Activated naive CD4-positive, alpha-beta T cell treated with anti-CD3 and anti-CD28 coated beads, Interleukin-2, amount 50 U/mL, for 24 hours (primary cell): ENCODE measurements around the gene PTPRO.
A peak's percentile ranks its signal among the peaks of the same experiment; 100 is the strongest.

ENCODE experiments used
- H3K27ac Mint-ChIP-seq: one replicate; pipeline ENCODE4 v1.8.0; 2021; ENCODE audit warnings: mild to moderate bottlenecking, mixed read lengths
- H3K27me3 Mint-ChIP-seq: one replicate; pipeline ENCODE4 v1.8.0; 2021; ENCODE audit warnings: mixed read lengths
- H3K36me3 Mint-ChIP-seq: one replicate; pipeline ENCODE4 v1.8.0; 2021; ENCODE audit warnings: mixed read lengths
- H3K4me1 Mint-ChIP-seq: one replicate; pipeline ENCODE4 v1.8.0; 2021; ENCODE audit warnings: mixed read lengths
- H3K4me3 Mint-ChIP-seq: one replicate; pipeline ENCODE4 v1.8.0; 2021; ENCODE audit warnings: mild to moderate bottlenecking, mixed read lengths
- H3K9me3 Mint-ChIP-seq: one replicate; pipeline ENCODE4 v1.8.0; 2021; ENCODE audit warnings: mixed read lengths

The PTPRO gene

DNA sequence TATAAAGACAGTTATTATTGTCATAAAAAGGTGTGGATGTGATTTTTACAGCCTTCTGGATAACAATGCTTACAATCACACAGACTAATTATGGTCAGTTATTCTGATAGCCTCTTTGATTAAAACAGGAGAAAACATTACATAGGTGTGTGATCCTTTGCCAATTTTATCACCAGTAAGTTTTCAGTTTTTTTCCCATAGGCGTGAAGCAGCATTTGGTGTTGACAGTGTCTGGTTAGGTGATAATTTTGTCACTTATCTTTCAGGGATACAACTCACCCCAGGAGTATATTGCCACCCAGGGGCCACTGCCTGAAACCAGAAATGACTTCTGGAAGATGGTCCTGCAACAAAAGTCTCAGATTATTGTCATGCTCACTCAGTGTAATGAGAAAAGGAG, 258.1 kb downstream of the PTPRO start:
- Mint-ChIP-seq H3K9me3 (no peaks in the 10 kb centered on the region), H3K27me3 (no peaks in the 10 kb centered on the region), H3K36me3 (peaks cover 14% of the 10 kb centered on the region), H3K4me3 (no peak overlapping the region), H3K4me1 (peaks cover 38% of the 10 kb centered on the region), H3K27ac (no peak overlapping the region)

- Mint-ChIP-seq H3K9me3 (no peaks in the 10 kb centered on the region), H3K27ac (no peak overlapping the region), H3K36me3 (peaks cover 11% of the 10 kb centered on the region), H3K4me3 (no peak overlapping the region), H3K4me1 (peaks cover 33% of the 10 kb centered on the region), H3K27me3 (no peaks in the 10 kb centered on the region)
Measured at GRCh38 chr12:15581006-15581405, 258.7 kb downstream of the PTPRO start.

DNA sequence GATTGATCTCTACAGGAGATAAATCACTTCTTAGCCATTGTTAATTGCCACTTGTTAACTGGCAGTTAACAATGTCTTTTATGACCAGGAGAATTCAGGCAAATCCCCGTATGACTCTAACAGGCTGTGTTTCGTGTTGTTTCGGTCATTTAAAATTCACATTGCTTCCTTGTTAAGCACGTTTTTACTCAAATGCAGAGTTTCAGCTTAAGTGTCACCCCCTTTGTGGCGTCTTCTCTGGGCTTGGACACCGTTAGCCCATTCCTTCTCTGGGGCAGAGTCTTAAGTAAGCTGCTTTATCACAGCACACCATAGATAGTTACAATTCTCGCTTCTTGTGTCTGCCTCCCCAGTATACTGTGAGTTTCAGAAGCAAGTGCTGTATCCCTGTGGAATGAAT, 261.5 kb downstream of the PTPRO start:
- Mint-ChIP-seq H3K27ac (no peak overlapping the region), H3K4me1 (peaks cover 23% of the 10 kb centered on the region), H3K9me3 (no peaks in the 10 kb centered on the region), H3K36me3 (peaks cover 11% of the 10 kb centered on the region), H3K4me3 (no peak overlapping the region), H3K27me3 (no peaks in the 10 kb centered on the region)

DNA sequence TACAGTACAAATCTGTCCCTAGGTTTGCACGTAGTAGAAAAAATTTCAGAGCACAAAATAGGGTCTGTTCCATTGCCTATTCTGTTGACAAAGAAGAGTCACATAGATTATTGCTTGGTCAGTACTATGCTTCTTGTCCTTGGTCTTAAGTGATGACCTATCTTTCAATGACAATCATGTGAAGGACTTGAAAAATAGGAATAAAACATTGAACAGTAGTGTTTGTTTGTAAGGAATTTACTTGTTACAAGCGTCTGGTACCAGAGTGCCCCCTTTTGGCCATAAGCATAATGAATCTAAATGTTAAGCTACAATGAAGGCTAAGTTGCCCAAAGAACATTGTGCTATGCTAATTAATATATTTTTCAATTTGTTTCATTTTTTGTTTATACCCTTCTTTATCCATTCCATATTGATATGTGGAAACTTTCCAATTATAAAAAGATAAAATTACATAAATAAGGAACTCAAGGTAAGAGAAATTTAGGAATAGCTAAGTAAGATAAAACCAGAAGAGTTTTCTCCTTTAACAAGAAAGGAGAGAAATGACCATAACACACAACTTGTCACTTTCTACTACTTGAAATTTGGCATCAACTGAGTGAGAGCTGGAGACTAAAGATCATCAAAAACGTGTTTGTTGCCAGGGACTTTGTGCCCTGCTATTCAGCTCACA, 262.2 kb downstream of the PTPRO start:
- Mint-ChIP-seq H3K27ac (no peak overlapping the region), H3K27me3 (no peaks in the 10 kb centered on the region), H3K9me3 (no peaks in the 10 kb centered on the region), H3K4me3 (no peak overlapping the region), H3K4me1 (peaks cover 18% of the 10 kb centered on the region), H3K36me3 (peaks cover 9% of the 10 kb centered on the region)

GRCh38 chr12:15589328-15590032, 267.2 kb downstream of the PTPRO start:
- Mint-ChIP-seq H3K27ac (no peak overlapping the region), H3K36me3 (no peaks in the 10 kb centered on the region), H3K4me1 (peaks cover 12% of the 10 kb centered on the region), H3K4me3 (peak overlapping the region; percentile 80), H3K9me3 (no peaks in the 10 kb centered on the region), H3K27me3 (peaks cover 1% of the 10 kb centered on the region)

- no peaks in the 10 kb centered on the region for H3K36me3 Mint-ChIP-seq
- peaks cover 1% of the 10 kb centered on the region for H3K27me3 Mint-ChIP-seq
- H3K4me1 Mint-ChIP-seq: peaks cover 12% of the 10 kb centered on the region
- H3K9me3 Mint-ChIP-seq: no peaks in the 10 kb centered on the region
- peak overlapping the region; percentile 80 for H3K4me3 Mint-ChIP-seq
- peak overlapping the region; percentile 53 for H3K27ac Mint-ChIP-seq
Measured at GRCh38 chr12:15590180-15590826, 268.0 kb downstream of the PTPRO start.

DNA sequence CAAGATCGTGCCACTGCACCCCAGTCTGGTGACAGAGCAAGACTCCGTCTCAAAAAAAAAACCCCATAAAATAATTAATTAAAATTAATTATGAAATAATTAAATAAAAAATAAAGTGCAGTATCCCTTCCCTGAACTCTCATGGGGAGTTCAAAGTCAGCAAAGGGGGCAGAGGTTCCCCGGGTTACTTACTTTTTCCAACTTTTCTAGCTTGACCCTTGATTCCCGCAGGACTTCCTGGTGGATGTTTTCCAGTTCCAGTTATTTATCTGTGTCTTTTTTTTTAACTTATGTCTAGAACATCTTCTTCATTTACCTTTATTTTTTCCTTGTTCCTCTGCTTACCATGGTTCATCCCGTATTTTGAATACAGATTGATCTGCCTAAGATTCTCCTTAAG, 269.5 kb downstream of the PTPRO start:
- Mint-ChIP-seq H3K36me3 (peaks cover 3% of the 10 kb centered on the region), H3K9me3 (no peaks in the 10 kb centered on the region), H3K4me3 (no peak overlapping the region), H3K27ac (no peak overlapping the region), H3K4me1 (peaks cover 12% of the 10 kb centered on the region), H3K27me3 (peaks cover 1% of the 10 kb centered on the region)

GRCh38 chr12:15592934-15593333, 270.6 kb downstream of the PTPRO start:
- peaks cover 12% of the 10 kb centered on the region for H3K4me1 Mint-ChIP-seq
- peaks cover 3% of the 10 kb centered on the region for H3K36me3 Mint-ChIP-seq
- no peak overlapping the region for H3K27ac Mint-ChIP-seq
- H3K27me3 Mint-ChIP-seq: peaks cover 1% of the 10 kb centered on the region
- no peak overlapping the region for H3K4me3 Mint-ChIP-seq
- no peaks in the 10 kb centered on the region for H3K9me3 Mint-ChIP-seq

DNA sequence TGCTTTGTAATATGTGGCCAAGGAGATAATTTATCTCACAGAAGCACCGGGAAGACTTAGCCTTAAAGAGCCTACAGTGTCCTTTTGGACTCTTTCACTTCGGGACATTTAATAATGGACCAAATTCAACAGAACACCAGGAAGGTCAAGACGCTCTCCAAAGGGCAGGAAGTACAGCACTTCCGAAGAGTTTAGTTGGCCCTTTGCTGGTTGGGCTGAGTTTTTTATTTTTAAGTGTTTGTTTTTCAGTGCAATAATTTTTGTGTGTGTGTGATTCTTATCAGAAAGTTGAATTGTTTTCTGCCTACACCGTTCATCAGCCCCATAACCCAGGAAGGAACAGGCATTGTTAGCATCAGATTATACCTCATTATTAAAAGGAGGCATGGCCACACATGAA, 273.9 kb downstream of the PTPRO start:
- Mint-ChIP-seq H3K27me3 (no peaks in the 10 kb centered on the region), H3K4me1 (no peaks in the 10 kb centered on the region), H3K36me3 (peaks cover 3% of the 10 kb centered on the region), H3K4me3 (no peak overlapping the region), H3K27ac (no peak overlapping the region), H3K9me3 (no peaks in the 10 kb centered on the region)

GRCh38 chr12:15597125-15597830, 275.0 kb downstream of the PTPRO start:
- no peaks in the 10 kb centered on the region for H3K27me3 Mint-ChIP-seq
- H3K27ac Mint-ChIP-seq: no peak overlapping the region
- no peaks in the 10 kb centered on the region for H3K9me3 Mint-ChIP-seq
- H3K4me1 Mint-ChIP-seq: peaks cover 3% of the 10 kb centered on the region
- H3K36me3 Mint-ChIP-seq: peaks cover 3% of the 10 kb centered on the region
- no peak overlapping the region for H3K4me3 Mint-ChIP-seq

DNA sequence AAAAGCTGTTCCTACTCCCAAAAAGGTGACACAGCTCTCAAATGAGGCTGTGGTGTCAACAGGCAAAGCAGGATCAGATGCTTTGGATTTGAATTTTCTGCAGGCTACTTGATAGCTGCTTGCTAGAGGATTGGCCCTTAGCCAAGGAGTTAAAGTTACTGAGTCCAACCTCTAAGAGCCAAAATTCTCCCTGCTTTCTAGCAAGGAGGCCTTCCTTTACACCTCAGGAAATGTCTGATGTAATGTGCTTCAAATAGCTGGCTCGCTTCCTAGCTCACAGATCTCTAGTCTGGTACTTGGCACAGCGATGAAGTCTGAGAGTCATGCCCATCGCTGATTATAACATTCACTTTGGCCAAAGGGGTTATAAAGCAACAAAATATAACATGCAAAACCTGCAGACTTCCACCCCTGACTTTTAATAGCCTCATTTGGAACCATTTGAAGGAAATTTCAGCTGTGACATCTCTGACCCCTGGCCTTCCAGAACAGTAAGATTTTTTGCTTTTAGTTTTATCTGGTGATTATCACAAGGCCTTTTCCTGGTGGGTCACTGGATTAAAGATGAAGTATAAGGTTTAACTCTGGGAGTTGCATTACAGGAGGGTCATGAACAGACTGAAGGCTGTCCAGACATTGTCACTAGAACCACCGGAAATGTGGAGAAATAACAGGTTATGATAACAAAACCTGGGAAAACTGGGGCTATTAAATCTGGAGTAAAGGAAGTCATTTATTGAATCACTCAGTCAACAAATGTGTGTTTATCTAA, 277.1 kb downstream of the PTPRO start:
- H3K27ac Mint-ChIP-seq: no peak overlapping the region
- no peaks in the 10 kb centered on the region for H3K27me3 Mint-ChIP-seq
- peaks cover 3% of the 10 kb centered on the region for H3K36me3 Mint-ChIP-seq
- H3K4me1 Mint-ChIP-seq: peaks cover 3% of the 10 kb centered on the region
- H3K4me3 Mint-ChIP-seq: no peak overlapping the region
- H3K9me3 Mint-ChIP-seq: no peaks in the 10 kb centered on the region

DNA sequence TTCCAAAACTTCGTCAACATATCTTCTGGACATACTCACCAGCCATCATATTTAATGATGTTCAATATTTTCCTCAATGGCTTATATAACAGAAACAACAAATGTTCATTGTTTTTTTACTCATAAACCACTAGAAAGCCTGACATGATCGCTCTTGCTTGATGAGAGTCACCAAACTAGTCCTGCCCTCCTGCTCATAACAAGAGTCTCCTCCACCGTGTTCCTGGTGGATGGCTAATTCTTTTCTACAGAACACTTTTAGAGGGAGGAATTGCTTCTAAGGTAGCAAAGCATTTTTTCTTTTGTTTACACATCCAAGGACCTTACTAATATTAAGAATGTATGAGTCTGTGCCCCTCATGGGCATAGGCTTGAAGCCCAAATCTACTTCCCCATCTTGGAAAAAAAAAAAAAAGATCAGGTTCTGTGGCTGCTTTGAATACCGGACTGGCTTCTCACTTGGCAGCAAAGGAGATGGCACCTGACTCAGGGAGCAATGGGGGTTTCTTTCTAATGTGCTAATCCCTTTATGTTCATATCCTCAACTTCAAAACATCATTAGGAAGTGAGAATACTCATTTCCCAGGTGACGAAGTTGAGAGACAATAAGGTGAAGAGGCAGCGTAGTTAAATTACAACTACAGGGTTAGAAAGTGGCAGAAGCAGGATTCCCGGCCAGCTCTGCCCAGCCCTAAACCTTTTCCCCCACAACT, 278.1 kb downstream of the PTPRO start:
- Mint-ChIP-seq H3K4me3 (no peak overlapping the region), H3K9me3 (no peaks in the 10 kb centered on the region), H3K27me3 (no peaks in the 10 kb centered on the region), H3K4me1 (peaks cover 3% of the 10 kb centered on the region), H3K36me3 (peaks cover 3% of the 10 kb centered on the region), H3K27ac (no peak overlapping the region)

DNA sequence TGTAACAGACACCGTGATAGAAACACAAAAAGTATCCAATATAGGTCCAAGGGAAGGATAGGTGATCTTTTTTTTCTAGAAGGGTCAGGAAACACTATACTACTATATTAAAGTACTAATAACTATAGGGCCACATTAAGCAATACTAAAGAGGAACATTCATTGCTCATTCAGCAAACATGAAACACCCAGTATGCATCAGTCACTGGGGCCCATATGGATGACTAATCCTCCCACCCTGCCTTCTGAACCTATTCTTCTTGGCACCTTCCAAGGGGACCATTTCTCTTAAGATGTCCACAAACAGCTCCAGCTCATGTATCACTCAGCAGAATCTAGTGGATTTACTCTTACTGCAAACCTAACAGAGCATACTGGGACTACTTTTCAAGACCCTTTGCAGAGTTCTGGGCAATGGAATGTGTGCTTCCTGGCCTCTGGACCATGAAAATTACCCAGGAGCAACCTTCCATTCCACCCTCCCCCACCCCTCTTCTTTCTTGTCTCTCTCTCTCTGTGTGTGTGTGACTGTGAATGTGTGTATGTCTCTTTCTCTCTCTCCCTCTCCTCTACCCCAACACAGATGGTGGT, 279.0 kb downstream of the PTPRO start:
- no peak overlapping the region for H3K4me3 Mint-ChIP-seq
- H3K4me1 Mint-ChIP-seq: peaks cover 3% of the 10 kb centered on the region
- no peaks in the 10 kb centered on the region for H3K36me3 Mint-ChIP-seq
- H3K27me3 Mint-ChIP-seq: no peaks in the 10 kb centered on the region
- H3K27ac Mint-ChIP-seq: no peak overlapping the region
- no peaks in the 10 kb centered on the region for H3K9me3 Mint-ChIP-seq

DNA sequence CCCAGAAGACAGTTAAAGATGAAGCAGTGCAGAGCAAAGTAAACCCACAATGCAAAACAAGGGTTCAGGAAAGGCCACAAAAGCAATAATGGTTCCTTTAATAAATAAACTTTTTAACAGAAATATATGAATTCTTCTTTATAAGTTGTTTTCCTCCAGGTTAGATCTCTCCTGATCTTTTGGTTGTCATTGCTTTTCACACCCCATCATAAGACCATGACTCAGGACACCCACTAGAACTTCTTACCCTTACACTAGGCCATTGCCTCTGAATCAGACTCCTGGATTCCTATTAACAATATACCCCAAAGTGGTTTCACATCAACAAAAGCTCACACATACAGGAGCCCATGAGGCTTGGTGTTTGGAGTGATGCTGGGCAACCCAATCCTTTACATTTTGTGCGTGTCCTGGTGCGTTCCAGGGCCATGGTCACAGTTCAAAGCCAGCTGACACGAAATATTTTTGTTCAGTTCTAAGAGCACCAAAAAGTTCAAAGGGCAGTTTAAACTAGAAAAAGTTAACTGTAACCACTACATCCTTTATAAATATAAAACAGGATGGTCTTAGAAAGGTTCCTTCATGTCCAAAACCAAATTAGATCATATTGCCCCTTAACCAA, 279.9 kb downstream of the PTPRO start:
- Mint-ChIP-seq H3K4me1 (peaks cover 3% of the 10 kb centered on the region), H3K36me3 (no peaks in the 10 kb centered on the region), H3K4me3 (no peak overlapping the region), H3K9me3 (no peaks in the 10 kb centered on the region), H3K27me3 (no peaks in the 10 kb centered on the region), H3K27ac (no peak overlapping the region)
